Skeletal muscle satellite cell (primary cell): ENCODE results near the gene USF2. TPM values are rescaled to one million over a fixed set of nuclear protein-coding genes. Genes with fewer than 3 reads are reported as not detected.
"Not testable (repeated sequence)": the region's sequence is repeated elsewhere in the genome, so short reads cannot be mapped to it uniquely, and the experiment has no call there.

ENCODE experiments used
- H3K27me3 ChIP-seq: 2 replicates; pipeline ENCODE4 v1.7.0; 2013; ENCODE audit warnings: low read length; ENCODE audit not compliant: control insufficient read depth, insufficient read depth
- H3K36me3 ChIP-seq: 2 replicates; pipeline ENCODE4 v1.7.0; 2013; ENCODE audit warnings: mild to moderate bottlenecking, control low read depth, low read length; ENCODE audit not compliant: insufficient read depth
- H3K4me1 ChIP-seq: 2 replicates; pipeline ENCODE4 v1.7.0; 2013; ENCODE audit warnings: low read length; ENCODE audit not compliant: control insufficient read depth, insufficient read depth
- H3K4me2 ChIP-seq: 2 replicates; pipeline ENCODE4 v1.7.0; 2013; ENCODE audit warnings: mild to moderate bottlenecking, low read length
- H3K4me3 ChIP-seq: 2 replicates; pipeline ENCODE4 v1.7.0; 2013; ENCODE audit warnings: low read length
- H3K9ac ChIP-seq: 2 replicates; pipeline ENCODE4 v1.7.0; 2013; ENCODE audit warnings: mild to moderate bottlenecking, low read depth, low read length, moderate library complexity
- H3K9me3 ChIP-seq: replicated peaks from 2 replicates; pipeline ENCODE4 v1.7.0; 2013; ENCODE audit warnings: mild to moderate bottlenecking, control low read depth, low read length
- total RNA-seq: library from RNA; depleted of rRNA; stranded (reverse); fragments of >200 nt; gene quantifications from 2 replicates; pipeline ENCODE4 v1.2.3, GENCODE V29; 2012; rRNA removed

Gene USF2
- 41.6 and 50.2 TPM in 2 replicates for total RNA-seq

DNA sequence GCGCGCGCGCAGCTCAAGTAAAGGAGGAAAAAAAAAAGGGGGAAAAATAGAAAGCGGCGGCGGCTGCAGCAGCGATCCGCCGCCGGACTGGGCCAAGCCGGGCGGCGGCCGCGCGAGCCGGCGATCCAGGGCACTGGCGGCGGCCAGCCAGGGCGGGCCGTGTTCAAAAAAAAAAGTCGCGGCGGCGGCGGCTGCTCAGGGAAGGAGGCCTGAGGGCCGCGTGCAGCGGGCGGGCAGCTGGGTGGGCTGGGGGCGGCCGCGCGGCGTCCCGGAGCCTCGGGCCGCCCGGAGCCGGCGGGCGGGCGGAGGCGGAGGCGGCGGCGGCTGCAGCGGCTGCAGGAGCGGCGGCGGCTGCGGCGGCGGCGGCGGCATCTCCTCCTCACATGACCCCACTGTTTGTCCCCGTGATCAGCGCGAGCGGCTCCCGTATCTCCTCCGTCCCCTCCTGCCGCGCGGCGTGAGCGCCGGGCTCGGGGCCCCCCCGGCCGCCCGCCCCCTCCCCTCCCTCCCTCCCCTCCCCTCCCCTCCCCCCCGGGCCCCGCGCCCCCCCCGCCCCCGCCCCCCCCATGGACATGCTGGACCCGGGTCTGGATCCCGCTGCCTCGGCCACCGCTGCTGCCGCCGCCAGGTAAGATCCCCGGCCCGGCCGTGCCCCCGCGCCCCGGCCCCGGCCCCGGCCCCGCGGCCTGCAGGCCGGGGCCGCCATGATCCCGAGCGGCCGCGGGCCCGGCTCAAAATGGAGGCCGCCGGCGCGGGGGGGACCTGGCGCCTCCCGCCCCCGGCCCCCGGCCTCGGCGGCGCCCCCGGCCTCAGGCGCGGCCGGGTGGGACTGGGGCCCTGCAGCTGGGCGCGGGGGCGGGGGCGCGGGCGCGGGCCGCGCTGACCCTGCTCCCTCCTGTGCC lies at the start of gene USF2:
TSS of gene USF2 (plus strand) at position 427 of the 902 bp plus-strand sequence. CDS start at position 567, 140 bp downstream.
- Histone ChIP-seq H3K27me3 (peaks cover 10% of the 10 kb centered on the region), H3K36me3 (peaks cover 31% of the 10 kb centered on the region), H3K9ac (peak within 1 kb of the TSS; percentile 99), H3K9me3 (no peaks in the 10 kb centered on the region), H3K4me1 (peaks cover 7% of the 10 kb centered on the region), H3K4me3 (peak within 1 kb of the TSS; percentile 93), H3K4me2 (peak within 1 kb of the TSS; percentile 91)

DNA sequence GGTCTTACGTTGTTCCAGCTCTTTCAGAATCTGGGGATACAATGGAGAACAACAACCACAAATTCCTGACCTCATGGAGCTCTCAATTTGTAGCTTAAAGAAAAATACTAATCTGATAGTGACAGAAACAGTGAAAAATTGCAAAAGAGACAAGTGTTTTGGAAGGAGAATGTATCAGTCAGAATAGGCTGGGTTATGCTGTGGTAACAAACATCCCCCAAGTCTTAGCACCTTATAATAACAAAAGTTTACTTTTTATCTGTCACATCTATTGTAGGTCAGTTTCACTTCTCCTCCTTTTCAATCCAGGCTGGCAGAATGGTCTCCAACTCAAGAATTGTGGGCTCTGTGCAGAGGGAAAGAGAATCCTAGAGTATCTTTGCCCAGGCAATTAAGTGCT lies 49.8 kb upstream of the USF2 start:
- Histone ChIP-seq H3K4me1 (no peaks in the 10 kb centered on the region), H3K4me2 (no peak overlapping the region), H3K9me3 (no peaks in the 10 kb centered on the region), H3K4me3 (no peak overlapping the region), H3K27me3 (peaks cover 12% of the 10 kb centered on the region), H3K36me3 (no peaks in the 10 kb centered on the region), H3K9ac (no peak overlapping the region)

DNA sequence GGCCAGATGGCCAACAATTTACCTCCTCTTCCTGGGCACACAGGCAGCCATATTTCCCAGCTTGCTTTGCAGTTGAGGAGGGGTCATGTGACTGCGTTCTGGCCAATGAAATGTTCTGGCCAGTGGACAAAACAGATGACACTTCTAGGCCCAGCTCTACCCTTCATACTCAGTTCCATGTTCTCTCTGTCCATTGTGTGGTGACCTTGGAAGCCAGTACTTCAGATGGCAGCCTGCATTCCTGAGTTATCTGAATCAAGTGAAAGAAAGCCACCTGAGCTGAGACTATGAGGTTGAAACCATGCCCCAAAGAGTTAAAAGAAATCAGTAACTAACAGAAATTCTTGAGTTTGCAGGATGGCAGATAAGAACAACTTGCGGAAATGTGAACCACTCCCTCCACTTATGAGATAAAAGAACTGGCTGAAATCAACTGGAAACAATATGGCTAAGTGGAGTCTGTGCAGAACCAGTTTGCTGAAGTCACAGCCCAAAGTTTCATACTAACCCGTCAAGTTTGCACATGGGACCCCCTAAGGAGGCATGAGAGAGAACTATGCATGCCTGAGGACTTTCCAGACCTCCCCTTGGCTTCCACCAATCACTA lies 48.3 kb upstream of the USF2 start:
- Histone ChIP-seq H3K4me3 (no peak overlapping the region), H3K4me2 (no peak overlapping the region), H3K27me3 (peaks cover 16% of the 10 kb centered on the region), H3K9ac (no peak overlapping the region), H3K4me1 (no peaks in the 10 kb centered on the region), H3K36me3 (no peaks in the 10 kb centered on the region), H3K9me3 (no peaks in the 10 kb centered on the region)

DNA sequence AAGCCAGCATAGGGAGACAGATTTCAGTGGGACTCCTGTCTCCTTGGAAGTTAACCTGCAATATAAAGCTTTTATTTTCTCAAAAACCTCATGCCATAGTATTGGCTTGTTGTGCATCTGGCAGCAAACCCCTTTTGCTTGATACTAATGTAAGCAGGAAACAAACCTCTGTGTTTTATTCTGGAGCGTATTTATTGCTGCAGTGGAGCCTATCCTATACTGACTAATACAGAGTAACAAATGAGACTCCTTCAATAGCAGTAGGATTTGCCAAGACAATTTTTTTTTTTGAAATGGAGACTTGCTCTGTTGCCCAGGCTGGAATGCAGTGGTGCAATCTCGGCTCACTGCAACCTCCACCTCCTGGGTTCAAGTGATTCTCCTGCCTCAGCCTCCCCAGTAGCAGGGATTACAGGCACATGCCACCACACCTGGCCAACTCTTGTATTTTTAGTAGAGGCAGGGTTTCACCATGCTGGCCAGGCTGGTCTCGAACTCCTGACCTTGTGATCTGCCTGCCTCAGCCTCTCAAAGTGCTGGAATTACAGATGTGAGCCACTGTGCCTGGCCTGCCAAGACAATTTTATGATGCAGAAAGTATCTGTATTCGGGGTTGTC lies 47.7 kb upstream of the USF2 start:
- not testable (repeated sequence) for H3K4me1 ChIP-seq, H3K36me3 ChIP-seq, H3K4me3 ChIP-seq, H3K4me2 ChIP-seq, H3K9ac ChIP-seq, H3K9me3 ChIP-seq
- H3K27me3 ChIP-seq: peaks cover 22% of the 10 kb centered on the region

- Histone ChIP-seq H3K9me3 (no peaks in the 10 kb centered on the region), H3K4me2 (no peak overlapping the region), H3K9ac (no peak overlapping the region), H3K4me1 (no peaks in the 10 kb centered on the region), H3K4me3 (no peak overlapping the region), H3K27me3 (peaks cover 27% of the 10 kb centered on the region), H3K36me3 (no peaks in the 10 kb centered on the region)
These were observed 46.3 kb upstream of the USF2 start for GRCh38 chr19:35222373-35223015.

GRCh38 chr19:35223084-35223790 lies 45.5 kb upstream of the USF2 start:
- Histone ChIP-seq H3K9ac (no peak overlapping the region), H3K36me3 (no peaks in the 10 kb centered on the region), H3K4me3 (no peak overlapping the region), H3K9me3 (no peaks in the 10 kb centered on the region), H3K27me3 (peaks cover 32% of the 10 kb centered on the region), H3K4me2 (no peak overlapping the region), H3K4me1 (no peaks in the 10 kb centered on the region)

- Histone ChIP-seq H3K27me3 (peaks cover 32% of the 10 kb centered on the region), H3K36me3 (no peaks in the 10 kb centered on the region), H3K9me3 (no peaks in the 10 kb centered on the region), H3K4me3 (no peak overlapping the region), H3K4me1 (no peaks in the 10 kb centered on the region), H3K9ac (no peak overlapping the region), H3K4me2 (no peak overlapping the region)
These were observed 44.8 kb upstream of the USF2 start for GRCh38 chr19:35223862-35224505.

DNA sequence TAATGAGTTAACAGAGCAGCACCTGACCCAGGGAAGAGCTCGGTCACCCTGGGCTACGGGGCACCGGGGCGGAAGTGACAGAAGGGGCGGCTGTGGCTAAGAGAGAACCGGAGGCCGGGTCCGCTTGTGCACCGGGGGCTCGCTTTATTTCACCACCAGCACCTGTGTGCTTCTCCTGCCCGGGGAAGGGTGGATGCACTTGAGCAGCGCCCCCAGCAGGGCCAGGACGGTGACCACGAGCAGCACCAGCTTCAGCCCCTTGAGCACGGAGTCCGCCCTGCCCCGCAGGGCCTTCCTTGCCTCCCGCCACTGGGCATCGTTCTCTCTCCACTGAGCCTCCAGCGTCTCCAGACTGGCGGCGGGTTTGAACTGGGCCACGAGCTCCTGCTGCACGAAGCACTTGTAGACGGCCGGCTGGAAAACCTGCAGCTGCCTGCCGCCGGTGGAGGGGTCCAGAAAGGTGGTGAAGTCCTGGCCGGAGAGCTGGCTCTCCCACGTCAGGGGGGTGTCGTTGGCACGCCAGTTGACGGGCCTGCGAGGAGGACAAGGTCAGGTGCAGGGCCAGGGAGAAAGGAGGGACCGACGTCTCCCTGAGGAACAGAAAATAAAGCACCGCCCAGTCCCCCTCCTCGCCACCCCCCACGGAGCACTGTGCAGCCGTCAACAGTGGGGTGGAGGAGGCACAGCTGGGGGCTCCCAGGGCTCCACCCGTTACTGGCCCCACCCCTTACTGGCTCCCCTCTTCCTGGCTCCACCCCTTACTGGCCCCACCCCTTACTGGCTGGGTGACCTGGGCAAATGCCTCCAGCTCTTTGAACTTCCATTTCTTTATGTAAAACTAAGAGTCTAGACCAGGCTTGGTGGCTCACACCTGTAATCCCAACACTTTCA lies 43.8 kb upstream of the USF2 start:
- Histone ChIP-seq H3K4me1 (no peaks in the 10 kb centered on the region), H3K9ac (no peak overlapping the region), H3K9me3 (no peaks in the 10 kb centered on the region), H3K4me2 (no peak overlapping the region), H3K27me3 (peaks cover 32% of the 10 kb centered on the region), H3K36me3 (no peaks in the 10 kb centered on the region), H3K4me3 (no peak overlapping the region)

DNA sequence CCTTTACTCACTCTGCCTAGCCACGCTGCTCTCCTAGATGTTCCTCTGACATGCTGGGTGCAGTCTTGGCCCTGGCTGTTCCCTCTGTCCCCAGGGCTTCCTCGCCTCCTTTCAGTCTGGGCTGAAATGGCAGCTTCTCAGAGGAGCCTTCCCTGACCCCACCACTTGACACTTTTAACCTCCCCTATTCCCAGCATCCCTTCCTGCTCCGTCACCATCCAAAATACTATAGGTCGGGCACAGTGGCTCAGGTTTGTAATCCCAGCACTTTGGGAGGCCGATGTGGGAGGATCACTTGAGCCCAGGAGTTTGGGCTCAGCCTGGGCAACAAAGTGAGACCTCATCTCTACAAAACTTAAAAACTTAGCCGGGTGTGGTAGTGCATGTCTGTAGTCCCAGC lies 42.8 kb upstream of the USF2 start:
- Histone ChIP-seq H3K27me3 (peaks cover 32% of the 10 kb centered on the region), H3K4me2 (no peak overlapping the region)

DNA sequence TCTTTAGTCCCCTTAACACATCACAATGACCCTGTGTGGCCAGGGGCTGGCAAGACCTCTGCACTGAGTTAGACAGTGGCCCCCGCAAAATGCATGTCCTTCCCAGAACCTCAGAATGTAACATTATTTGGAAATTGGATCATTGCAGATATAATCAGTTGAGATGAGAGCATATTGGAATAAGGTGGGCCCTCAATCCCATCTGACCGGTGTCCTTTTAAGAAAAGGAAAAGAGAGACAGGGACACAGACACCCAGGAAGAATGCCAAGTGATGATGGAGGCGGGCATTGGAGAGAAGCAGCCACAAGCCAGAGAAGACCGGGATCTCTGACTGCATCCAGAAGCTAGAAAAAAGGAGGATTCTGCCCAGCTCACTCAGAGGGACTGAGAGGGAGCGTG lies 42.0 kb upstream of the USF2 start:
- Histone ChIP-seq H3K9ac (no peak overlapping the region), H3K36me3 (no peaks in the 10 kb centered on the region), H3K4me2 (no peak overlapping the region), H3K4me1 (no peaks in the 10 kb centered on the region), H3K4me3 (no peak overlapping the region), H3K27me3 (peaks cover 32% of the 10 kb centered on the region), H3K9me3 (no peaks in the 10 kb centered on the region)

More for the DNA sequence above, 42.8 kb upstream of the USF2 start:
- no peak overlapping the region for H3K9ac ChIP-seq
- no peaks in the 10 kb centered on the region for H3K4me1 ChIP-seq
- H3K4me3 ChIP-seq: no peak overlapping the region
- no peaks in the 10 kb centered on the region for H3K36me3 ChIP-seq
- H3K9me3 ChIP-seq: no peaks in the 10 kb centered on the region
